Measurements from ENCODE around the gene LAMA1. TPM values are rescaled to one million over a fixed set of nuclear protein-coding genes. Genes with fewer than 3 reads are reported as not detected.
A peak's percentile ranks its signal among the peaks of the same experiment; 100 is the strongest.
"Not testable (repeated sequence)": the region's sequence is repeated elsewhere in the genome, so short reads cannot be mapped to it uniquely, and the experiment has no call there.

Gene LAMA1
- total and polyA plus RNA-seq, 2 experiments from 2014 or later: 11.4 to 36.8 TPM

DNA sequence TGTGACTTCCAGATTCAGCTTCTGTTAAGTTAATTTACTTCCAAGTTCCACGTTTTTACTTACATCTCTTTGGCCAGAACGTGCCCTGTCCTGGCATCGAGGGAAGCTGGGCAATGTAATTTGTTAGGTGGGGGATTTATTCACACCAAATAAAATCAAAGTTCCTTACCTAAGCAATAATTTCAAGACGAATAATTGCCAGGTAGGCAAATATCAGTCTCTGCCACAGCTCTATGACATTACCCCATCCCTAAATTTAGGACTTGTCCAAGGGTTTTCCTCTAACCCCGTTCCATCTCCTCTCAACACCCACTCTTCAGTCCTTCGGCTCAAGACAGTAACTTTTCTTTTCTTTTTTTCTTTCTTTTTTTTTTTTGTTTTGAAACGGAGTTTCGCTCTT lies 38.3 kb upstream of the LAMA1 start:
- Histone ChIP-seq H3K4me1 (ENCODE audit: low read depth) (peaks cover 25% of the 10 kb centered on the region), H3K9me3 (ENCODE audit: low read depth) (no peaks in the 10 kb centered on the region), H3K4me3 (no peak overlapping the region), H3K27ac (no peak overlapping the region), H3K27me3 (no peaks in the 10 kb centered on the region), H3K36me3 (no peaks in the 10 kb centered on the region)
- no peak for DNase-seq (ENCODE audit: low read depth in 1 of 2, low spot score in 1 of 2)
- TF ChIP-seq, protein P1, sequence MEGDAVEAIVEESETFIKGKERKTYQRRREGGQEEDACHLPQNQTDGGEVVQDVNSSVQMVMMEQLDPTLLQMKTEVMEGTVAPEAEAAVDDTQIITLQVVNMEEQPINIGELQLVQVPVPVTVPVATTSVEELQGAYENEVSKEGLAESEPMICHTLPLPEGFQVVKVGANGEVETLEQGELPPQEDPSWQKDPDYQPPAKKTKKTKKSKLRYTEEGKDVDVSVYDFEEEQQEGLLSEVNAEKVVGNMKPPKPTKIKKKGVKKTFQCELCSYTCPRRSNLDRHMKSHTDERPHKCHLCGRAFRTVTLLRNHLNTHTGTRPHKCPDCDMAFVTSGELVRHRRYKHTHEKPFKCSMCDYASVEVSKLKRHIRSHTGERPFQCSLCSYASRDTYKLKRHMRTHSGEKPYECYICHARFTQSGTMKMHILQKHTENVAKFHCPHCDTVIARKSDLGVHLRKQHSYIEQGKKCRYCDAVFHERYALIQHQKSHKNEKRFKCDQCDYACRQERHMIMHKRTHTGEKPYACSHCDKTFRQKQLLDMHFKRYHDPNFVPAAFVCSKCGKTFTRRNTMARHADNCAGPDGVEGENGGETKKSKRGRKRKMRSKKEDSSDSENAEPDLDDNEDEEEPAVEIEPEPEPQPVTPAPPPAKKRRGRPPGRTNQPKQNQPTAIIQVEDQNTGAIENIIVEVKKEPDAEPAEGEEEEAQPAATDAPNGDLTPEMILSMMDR (IDR thresholded peaks at IDR 0.05; ENCODE audit: low read depth, low read length): no peak

DNA sequence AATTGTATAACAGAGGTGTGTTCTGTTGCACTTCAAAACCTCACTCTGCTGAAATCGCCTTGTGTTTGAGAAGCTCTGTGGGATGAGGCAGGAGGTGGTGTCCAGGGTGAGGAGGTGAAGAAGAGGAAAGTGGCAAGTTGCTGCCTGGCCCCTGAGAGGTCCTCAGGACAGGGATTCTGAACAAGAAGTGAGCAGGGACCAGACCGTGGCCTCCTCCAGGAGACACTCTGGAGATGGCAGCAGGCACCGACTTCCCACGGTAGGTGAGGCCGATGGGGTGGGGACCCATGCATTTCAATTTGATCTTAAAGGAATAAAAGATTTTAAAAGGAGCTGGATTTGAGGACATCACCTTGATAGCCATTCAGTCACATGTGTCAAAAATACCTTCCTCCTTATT lies 37.5 kb upstream of the LAMA1 start:
- H3K9me3 ChIP-seq (ENCODE audit: low read depth): no peaks in the 10 kb centered on the region
- TF ChIP-seq, protein P1 (IDR thresholded peaks at IDR 0.05; ENCODE audit: low read depth, low read length): no peak
- H3K36me3 ChIP-seq: no peaks in the 10 kb centered on the region
- no peak overlapping the region for H3K27ac ChIP-seq
- DNase-seq (ENCODE audit: low read depth in 1 of 2, low spot score in 1 of 2): no peak
- H3K4me3 ChIP-seq: no peak overlapping the region
- H3K4me1 ChIP-seq (ENCODE audit: low read depth): peaks cover 26% of the 10 kb centered on the region
- H3K27me3 ChIP-seq: no peaks in the 10 kb centered on the region

DNA sequence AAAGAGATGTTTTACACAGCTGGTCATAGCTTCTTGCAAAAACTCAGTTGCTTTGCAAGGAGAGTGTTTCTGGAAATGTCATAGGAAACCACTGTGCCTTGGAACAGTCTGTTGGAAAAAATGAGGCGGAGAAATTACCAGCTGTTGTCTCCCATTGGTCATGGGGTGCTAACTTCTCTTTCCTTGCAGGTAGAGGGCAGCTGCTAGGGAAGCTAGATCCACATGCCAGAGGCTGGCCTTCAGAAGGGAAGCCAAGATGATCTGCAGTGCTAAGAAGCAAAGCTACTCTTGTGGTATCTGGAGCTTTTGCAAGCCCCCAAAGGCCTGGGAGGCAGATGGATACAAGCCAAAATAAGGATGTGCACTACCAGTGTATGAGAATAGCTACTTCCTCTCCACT lies 34.8 kb upstream of the LAMA1 start:
- H3K4me3 ChIP-seq: no peak overlapping the region
- H3K27me3 ChIP-seq: no peaks in the 10 kb centered on the region
- H3K4me1 ChIP-seq (ENCODE audit: low read depth): peaks cover 17% of the 10 kb centered on the region
- DNase-seq (ENCODE audit: low read depth in 1 of 2, low spot score in 1 of 2): peak in 1 of 2 donors; percentile 52
- TF ChIP-seq, protein P1 (IDR thresholded peaks at IDR 0.05; ENCODE audit: low read depth, low read length): no peak
- H3K36me3 ChIP-seq: no peaks in the 10 kb centered on the region
- no peaks in the 10 kb centered on the region for H3K9me3 ChIP-seq (ENCODE audit: low read depth)
- H3K27ac ChIP-seq: no peak overlapping the region

DNA sequence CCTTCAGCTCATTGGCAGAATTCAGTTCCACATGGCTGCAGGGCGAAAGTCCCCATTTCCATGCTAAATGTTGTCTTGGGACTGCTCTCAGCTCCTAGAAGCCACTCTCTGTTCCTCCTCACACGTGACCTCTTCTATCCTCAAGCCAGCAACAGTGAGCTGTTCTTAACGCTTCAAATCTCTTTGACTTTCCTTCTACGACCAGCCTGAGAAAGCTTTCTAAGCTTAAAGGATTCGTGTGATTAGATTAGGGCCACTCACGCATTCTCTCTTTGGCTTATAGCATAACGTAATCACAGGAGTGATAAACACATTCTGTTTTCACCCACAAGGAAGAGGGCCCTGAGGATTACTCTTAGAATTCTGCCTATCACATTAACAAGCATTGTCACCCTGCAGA lies 29.8 kb upstream of the LAMA1 start:
- Histone ChIP-seq H3K27ac (peak overlapping the region; percentile 88), H3K27me3 (no peaks in the 10 kb centered on the region), H3K4me1 (ENCODE audit: low read depth) (peaks cover 24% of the 10 kb centered on the region), H3K9me3 (ENCODE audit: low read depth) (no peaks in the 10 kb centered on the region), H3K4me3 (no peak overlapping the region), H3K36me3 (no peaks in the 10 kb centered on the region)
- peak in 1 of 2 donors; percentile 52 for DNase-seq (ENCODE audit: low read depth in 1 of 2, low spot score in 1 of 2)
- TF ChIP-seq, protein P1 (IDR thresholded peaks at IDR 0.05; ENCODE audit: low read depth, low read length): no peak

DNA sequence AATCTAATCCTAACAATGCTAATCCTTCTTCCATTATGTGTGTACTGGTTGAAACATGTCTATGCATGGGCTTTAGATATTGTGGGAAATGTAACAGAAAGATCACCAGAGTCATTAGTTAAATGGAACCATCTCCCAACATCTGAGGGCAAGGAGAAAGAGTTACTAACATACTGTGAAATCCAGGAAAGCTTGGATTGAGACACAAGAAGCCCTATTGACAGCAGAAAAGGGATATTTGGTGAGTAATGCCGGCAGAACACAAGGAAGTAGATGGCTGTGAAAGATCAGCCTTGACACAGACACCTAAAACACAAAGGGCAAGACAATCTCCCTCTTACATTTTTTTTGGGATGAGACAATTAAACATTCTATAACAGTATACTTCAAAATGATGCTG lies 28.5 kb upstream of the LAMA1 start:
- no peaks in the 10 kb centered on the region for H3K27me3 ChIP-seq
- peaks cover 12% of the 10 kb centered on the region for H3K4me1 ChIP-seq (ENCODE audit: low read depth)
- H3K36me3 ChIP-seq: no peaks in the 10 kb centered on the region
- no peak for DNase-seq (ENCODE audit: low read depth in 1 of 2, low spot score in 1 of 2)
- H3K4me3 ChIP-seq: no peak overlapping the region
- no peaks in the 10 kb centered on the region for H3K9me3 ChIP-seq (ENCODE audit: low read depth)
- TF ChIP-seq, protein P1 (IDR thresholded peaks at IDR 0.05; ENCODE audit: low read depth, low read length): no peak
- H3K27ac ChIP-seq: peak overlapping the region; percentile 88

DNA sequence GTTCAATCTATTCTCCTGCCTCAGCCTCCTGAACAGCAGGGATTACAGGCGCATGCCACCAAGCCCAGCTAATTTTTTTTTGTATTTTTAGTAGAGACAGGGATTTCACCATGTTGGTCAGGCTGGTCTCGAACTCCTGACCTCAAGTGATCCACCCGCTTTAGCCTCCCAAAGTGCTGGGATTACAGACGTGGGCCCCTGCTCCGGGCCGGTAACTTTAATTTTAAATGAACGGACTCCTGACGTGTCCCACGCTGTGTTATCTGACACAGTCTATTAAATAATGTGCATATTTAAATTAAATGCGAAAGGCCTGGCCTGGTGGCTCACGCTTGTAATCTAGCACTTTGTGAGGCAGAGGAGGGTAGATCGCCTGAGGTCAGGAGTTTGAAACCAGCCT lies 27.3 kb upstream of the LAMA1 start:
- H3K27me3 ChIP-seq; DNase-seq (ENCODE audit: low read depth in 1 of 2, low spot score in 1 of 2); H3K36me3 ChIP-seq; H3K9me3 ChIP-seq (ENCODE audit: low read depth); H3K4me3 ChIP-seq; H3K27ac ChIP-seq; H3K4me1 ChIP-seq (ENCODE audit: low read depth): not testable (repeated sequence)

Data from cardiac muscle cell (in vitro differentiated cells and primary cell).